ENCODE results near the gene MUL1.

GRCh38 chr1:20480243-20480944, 27.6 kb downstream of the MUL1 start:
- TF ChIP-seq, protein P1, sequence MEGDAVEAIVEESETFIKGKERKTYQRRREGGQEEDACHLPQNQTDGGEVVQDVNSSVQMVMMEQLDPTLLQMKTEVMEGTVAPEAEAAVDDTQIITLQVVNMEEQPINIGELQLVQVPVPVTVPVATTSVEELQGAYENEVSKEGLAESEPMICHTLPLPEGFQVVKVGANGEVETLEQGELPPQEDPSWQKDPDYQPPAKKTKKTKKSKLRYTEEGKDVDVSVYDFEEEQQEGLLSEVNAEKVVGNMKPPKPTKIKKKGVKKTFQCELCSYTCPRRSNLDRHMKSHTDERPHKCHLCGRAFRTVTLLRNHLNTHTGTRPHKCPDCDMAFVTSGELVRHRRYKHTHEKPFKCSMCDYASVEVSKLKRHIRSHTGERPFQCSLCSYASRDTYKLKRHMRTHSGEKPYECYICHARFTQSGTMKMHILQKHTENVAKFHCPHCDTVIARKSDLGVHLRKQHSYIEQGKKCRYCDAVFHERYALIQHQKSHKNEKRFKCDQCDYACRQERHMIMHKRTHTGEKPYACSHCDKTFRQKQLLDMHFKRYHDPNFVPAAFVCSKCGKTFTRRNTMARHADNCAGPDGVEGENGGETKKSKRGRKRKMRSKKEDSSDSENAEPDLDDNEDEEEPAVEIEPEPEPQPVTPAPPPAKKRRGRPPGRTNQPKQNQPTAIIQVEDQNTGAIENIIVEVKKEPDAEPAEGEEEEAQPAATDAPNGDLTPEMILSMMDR (IDR thresholded peaks at IDR 0.05), result no peak
- TF ChIP-seq POLR2A (IDR thresholded peaks at IDR 0.05), result no peak

Measured in adrenal gland (tissue), 5 donors.